Neuron (in vitro differentiated cells): Measurements from ENCODE around the gene STOML2.

Experiments used
- H2AFZ ChIP-seq: one replicate; pipeline ENCODE4 v1.6.1; 2013; ENCODE audit warnings: low read depth, mild to moderate bottlenecking, inconsistent platforms, low read length, moderate library complexity
- H3K27me3 ChIP-seq: one replicate; pipeline ENCODE4 v1.6.1; 2013; ENCODE audit warnings: low read length; ENCODE audit not compliant: insufficient read depth
- H3K36me3 ChIP-seq: one replicate; pipeline ENCODE4 v1.6.1; 2013; ENCODE audit warnings: low read length; ENCODE audit not compliant: insufficient read depth
- H3K4me1 ChIP-seq: one replicate; pipeline ENCODE4 v1.6.1; 2013; ENCODE audit warnings: low read length; ENCODE audit not compliant: insufficient read depth
- H3K4me3 ChIP-seq: 2 replicates; pipeline ENCODE4 v1.5.1; 2013; ENCODE audit warnings: mild to moderate bottlenecking, low read length, moderate library complexity
- H3K9me3 ChIP-seq: one replicate; pipeline ENCODE4 v1.6.1; 2013; ENCODE audit warnings: low read length

STOML2 gene

DNA sequence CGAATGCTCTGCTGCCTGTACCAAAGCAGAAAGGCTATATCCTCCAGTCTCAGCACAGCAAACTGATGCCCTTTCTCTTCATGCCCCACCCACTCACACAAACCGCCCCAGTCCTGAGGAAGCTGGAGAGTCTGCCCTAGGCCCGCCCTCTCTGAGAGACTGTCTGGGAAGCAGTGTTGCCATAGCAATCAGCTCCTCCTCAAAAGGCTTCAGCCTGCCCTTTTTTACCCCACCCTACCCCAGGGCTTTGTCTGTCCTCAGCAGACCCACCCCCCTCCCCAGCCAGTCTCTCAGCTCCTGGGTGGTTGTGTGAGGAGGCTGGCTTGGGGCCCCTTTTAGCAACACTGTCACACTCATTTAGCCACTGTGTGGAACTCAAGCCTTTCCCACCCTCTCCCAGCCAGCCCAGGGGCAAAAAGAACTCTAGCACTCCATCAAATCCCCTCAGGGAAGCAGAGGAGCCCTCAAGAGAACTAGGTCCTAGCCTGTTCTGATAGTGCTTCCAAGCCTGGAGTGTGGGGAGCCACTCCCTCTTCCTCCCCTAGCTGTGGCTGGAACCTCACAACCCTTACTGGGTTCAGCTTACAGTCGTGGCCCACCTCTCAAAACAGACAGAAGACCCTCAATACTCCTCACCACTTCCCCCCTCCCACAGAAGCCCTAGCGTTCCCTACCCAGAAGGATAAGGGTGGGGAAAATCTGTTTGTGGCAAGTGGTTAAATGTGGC is 11.3 kb upstream of the STOML2 start:
- H3K36me3 ChIP-seq = peaks cover 4% of the 10 kb centered on the region
- H3K4me1 ChIP-seq = peaks cover 48% of the 10 kb centered on the region
- H3K27me3 ChIP-seq = no peaks in the 10 kb centered on the region
- no peaks in the 10 kb centered on the region for H3K9me3 ChIP-seq
- H2AFZ ChIP-seq = no peak overlapping the region
- peak overlapping the region; percentile 94 for H3K4me3 ChIP-seq

DNA sequence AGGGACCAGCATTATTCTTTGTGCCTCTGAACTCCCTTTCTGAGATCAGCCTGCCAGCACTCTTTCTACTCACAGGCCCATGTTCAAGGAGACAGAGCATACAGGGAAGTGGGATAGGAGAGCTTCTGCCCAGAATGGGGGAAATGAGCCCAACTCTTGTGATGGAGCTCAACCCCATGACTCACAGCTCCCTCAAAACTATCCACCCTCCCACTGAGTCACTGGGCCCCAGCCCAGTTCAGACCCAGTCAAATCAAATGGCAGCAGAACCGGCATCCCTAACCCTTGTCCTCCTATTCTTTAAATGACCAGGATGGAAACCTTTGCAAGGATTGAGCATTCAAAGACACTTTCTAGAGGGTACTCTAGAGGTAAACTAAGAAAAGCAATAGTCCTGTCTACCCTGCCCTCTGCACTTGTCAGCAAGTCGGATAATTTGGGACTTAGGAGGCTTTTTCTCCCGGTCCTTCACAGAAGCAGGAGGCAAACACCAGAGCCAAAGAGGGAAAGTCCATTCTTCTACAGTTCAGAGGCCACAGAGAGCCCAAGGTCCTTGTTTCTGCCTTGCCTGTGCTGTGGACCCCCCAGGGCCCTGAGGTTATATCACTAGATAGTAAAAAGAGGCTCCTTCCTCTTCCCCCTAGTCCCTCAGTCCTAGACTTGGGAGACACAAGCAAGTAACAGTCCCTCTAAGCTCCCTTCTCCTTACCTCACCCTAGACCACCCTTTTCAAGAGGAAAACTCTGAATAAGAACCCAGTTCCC is 9.5 kb upstream of the STOML2 start:
- H3K4me3 ChIP-seq = peak overlapping the region; percentile 29
- no peaks in the 10 kb centered on the region for H3K9me3 ChIP-seq
- no peaks in the 10 kb centered on the region for H3K27me3 ChIP-seq
- peaks cover 48% of the 10 kb centered on the region for H3K4me1 ChIP-seq
- H2AFZ ChIP-seq = no peak overlapping the region
- peaks cover 15% of the 10 kb centered on the region for H3K36me3 ChIP-seq

DNA sequence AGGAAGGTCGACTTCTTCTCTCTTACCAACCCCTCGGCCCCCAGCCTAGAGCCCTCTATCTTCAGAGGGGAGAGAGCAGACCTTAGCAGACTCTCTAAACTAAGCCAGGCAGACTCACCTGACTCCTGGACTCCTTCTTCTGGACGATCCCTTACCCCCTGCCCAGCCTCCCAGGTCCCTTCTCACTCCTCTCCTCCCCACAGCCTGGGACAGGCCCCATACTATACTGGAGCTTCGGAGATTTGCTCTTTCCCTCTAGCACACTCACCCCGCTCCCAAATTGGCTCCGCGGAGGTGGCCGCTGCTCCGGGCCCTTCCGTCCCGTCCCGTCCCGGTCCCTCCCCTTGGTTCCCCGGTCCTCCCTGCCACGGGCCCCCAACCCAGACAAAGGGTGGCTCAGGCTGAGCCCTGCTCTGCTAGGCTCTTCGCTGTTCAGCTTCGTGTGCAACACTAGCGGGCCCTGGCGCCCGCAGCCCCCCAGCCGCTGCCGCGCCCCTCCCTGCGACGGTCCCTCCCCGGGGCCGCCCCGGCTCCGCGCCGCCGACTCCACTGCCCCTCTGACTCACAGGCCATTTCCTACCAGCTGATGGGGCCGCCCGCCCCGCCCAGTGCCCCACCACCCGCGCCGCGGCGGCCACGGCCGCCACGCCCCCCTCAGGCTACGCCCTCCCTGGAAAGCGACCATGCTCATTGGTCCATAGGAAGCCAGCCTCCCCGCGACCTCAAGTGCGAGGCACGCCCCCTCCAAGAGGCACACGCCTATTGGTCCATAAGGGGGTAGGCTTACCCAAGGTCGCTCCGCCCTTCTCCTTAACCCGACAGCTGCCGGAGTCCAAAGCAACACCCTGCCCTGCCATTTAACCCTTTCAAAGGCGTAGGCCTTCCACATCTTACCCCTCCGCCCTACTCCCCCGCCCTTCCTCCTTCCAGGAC is 8.3 kb upstream of the STOML2 start:
- Histone ChIP-seq H3K36me3 (peaks cover 23% of the 10 kb centered on the region), H3K27me3 (no peaks in the 10 kb centered on the region), H2AFZ (no peak overlapping the region), H3K9me3 (no peaks in the 10 kb centered on the region), H3K4me1 (peaks cover 43% of the 10 kb centered on the region), H3K4me3 (peak overlapping the region; percentile 67)

DNA sequence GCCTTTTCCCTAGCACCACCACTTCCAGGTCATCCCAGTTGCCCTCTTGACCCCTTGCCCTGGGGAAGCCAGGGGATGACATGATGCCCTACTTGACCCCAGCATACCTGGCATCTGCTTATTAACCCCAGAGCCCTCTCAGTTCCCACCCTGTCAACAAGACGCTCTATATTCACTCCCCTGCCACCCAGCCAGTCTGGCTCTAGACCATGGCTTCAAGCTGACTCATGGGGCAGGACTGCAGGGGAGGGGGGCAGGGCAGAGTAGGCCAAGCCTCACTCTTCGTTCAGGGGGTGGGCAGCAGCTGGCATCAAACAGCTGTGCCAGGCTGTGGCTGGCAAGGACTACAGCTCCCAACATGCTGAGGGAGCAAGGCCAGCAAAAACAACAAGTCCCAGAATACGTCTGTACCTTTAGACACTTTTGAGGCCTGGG is 7.4 kb upstream of the STOML2 start:
- peak overlapping the region; percentile 67 for H3K4me3 ChIP-seq

DNA sequence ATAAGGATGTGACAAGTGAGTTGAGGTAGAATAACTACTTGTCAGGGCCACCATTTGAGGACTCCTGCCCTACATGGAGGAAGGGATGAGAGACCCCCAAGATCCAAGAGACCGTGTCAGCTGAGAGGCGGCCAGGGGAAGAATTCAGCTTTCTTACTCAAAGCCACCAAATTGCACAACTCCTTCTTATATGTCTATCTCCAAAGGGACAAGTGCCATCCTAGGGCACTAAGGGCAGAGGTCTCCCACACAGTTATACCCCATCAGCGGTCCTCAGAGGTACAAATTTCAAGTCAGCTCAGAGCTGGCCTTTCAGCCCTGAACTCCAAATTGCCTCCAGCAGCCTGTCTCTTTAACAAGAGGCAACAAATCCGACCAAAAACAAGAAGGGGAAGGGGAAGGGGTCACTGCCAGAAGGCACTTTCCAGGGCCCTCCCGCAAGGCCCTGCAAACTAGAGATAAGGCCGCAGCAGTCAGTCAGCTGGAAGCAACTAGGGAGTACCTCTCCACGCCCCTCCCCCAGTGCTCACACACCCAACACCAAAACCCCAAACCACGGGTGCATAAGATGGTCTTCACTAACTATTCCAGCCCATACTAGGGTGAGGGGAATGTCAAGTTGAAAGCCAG is 6.1 kb upstream of the STOML2 start:
- Histone ChIP-seq H3K27me3 (no peaks in the 10 kb centered on the region), H2AFZ (no peak overlapping the region), H3K9me3 (no peaks in the 10 kb centered on the region), H3K4me1 (peaks cover 56% of the 10 kb centered on the region), H3K4me3 (no peak overlapping the region), H3K36me3 (peaks cover 38% of the 10 kb centered on the region)

More for the DNA sequence above, 7.4 kb upstream of the STOML2 start:
- Histone ChIP-seq H3K4me1 (peaks cover 47% of the 10 kb centered on the region), H2AFZ (no peak overlapping the region), H3K27me3 (no peaks in the 10 kb centered on the region), H3K36me3 (peaks cover 32% of the 10 kb centered on the region), H3K9me3 (no peaks in the 10 kb centered on the region)

DNA sequence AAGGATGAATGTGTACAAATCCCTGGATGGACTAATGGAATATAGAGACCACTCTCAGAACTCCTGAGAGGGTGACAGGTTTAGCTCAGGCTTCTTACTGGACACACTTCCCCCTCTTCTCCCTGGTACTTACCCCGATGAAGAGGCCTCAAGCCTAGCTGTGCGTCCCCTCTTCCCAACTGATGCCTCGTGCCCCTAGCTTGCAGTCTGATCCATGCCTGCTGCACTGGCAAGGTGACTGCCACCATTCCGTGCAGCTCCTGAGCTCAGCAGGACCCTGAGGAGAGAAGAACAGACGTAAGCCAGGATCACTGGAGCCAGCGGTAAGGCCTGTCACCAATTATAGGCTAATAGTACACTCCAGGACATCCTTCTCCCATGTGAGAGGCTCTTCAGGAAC is 5.5 kb upstream of the STOML2 start:
- Histone ChIP-seq H3K36me3 (peaks cover 38% of the 10 kb centered on the region), H3K27me3 (no peaks in the 10 kb centered on the region), H3K4me3 (no peak overlapping the region), H2AFZ (no peak overlapping the region), H3K4me1 (peaks cover 57% of the 10 kb centered on the region), H3K9me3 (no peaks in the 10 kb centered on the region)

DNA sequence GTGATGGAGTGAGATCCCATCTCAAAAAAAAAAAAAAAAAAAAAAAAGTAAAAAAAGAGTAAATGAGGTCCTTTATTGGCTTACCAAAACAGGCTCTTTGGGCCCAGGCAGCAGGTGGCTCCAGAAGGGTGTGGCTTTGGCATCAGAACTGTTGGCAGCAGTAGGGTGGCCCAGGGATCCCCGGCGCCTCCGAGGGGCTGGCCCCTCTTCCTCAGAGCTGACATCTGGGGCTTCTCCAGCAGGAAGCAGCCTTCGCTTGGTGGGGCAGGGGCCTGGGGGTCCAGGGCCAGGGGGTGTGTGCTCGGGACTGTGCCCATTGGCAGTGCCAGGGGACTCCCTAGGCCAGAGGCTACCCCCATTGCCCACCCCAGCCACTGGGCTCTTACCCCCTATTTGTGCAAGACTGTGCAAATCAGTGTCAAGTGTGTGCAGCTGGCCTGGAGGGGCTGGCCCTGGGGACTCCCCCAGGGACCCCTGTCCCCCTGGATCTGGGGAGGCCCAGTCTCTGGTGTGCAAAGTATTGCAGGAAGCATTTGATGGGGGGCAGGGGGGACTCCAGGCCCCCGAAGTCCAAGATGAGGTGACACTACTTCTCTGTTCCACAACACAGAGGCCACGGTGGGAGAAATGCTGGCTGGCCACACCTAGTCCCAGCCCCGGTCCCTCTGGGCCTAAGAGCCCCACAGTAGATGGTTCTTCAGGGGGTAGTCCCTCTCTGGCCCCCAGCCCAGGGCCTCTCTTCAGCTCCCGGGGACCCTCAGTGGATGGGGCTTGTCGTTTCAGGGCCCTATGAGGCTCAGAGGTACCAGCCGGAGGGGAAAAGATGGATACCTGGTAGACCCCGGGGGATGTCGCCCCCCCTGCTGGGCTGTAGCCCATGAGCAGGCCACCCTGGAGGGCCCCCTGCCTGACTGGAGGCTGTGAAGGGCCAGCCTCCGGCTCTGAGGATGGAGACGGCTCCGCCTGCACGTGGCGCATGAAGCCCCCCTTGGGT is 4.7 kb upstream of the STOML2 start:
- H3K4me1 ChIP-seq = peaks cover 50% of the 10 kb centered on the region
- H3K36me3 ChIP-seq = peaks cover 38% of the 10 kb centered on the region
- no peaks in the 10 kb centered on the region for H3K27me3 ChIP-seq
- H3K4me3 ChIP-seq = no peak overlapping the region
- H2AFZ ChIP-seq = no peak overlapping the region
- H3K9me3 ChIP-seq = no peaks in the 10 kb centered on the region

DNA sequence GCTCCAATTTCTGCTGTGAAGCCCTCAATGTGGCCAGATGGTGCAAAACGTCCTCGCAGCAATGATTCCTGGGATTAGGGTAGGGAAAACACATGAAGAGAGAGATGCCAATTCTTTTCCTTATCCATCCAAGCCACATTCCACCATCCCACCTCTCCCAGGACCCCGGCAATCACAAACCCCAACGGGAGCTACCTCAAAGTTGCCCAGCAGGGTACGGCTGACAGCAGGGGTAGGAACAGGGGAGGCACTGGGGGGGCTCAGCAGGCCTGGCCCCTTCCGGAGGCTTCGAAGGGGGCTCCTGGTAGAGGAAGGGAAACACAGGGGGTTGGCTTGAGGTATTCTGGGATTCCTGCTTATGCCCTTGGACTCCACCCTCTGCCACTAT is 3.4 kb upstream of the STOML2 start:
- H3K36me3 ChIP-seq = peaks cover 42% of the 10 kb centered on the region
- no peak overlapping the region for H3K4me3 ChIP-seq
- no peaks in the 10 kb centered on the region for H3K27me3 ChIP-seq
- no peaks in the 10 kb centered on the region for H3K9me3 ChIP-seq
- no peak overlapping the region for H2AFZ ChIP-seq
- H3K4me1 ChIP-seq = peaks cover 51% of the 10 kb centered on the region

DNA sequence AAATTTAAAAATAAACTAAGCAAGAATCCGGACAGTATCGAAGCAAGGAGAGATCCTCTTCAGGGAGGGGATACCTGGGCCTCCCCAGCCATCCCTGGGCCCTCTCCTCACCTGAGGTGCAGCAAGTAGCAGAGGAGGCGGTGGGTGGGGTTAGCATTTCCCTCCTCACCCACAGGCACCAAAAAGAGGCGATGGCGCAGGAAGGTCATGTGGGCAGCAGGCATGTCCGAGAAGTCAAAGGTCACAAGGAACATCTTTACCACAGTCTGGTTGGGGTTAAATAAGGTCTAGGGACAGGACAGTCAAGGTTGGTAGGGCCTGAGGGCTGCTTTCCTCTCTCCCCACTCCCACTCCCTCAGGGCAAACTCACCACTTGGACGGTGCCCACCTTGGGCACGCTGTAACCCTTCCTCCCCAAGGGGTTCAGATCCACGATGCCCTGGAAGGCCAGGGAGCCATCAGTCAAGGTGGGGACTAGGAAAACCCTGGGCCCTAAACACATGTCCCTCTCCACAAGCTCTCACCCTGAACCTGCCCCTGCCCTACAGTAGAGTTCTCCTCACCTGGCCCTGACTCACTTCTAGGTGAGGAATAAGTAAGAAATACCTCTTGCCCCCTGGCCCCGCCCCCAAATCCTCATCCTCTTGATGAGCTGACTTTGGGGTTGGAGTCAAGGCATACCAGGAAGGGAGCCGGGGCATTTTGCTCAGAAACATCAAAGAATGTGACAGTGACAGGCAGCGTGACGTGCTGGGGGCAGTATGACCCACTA is 2.8 kb upstream of the STOML2 start:
- peaks cover 46% of the 10 kb centered on the region for H3K4me1 ChIP-seq
- no peaks in the 10 kb centered on the region for H3K27me3 ChIP-seq
- H3K4me3 ChIP-seq = no peak overlapping the region
- H3K36me3 ChIP-seq = peaks cover 48% of the 10 kb centered on the region
- H2AFZ ChIP-seq = no peak overlapping the region
- no peaks in the 10 kb centered on the region for H3K9me3 ChIP-seq

DNA sequence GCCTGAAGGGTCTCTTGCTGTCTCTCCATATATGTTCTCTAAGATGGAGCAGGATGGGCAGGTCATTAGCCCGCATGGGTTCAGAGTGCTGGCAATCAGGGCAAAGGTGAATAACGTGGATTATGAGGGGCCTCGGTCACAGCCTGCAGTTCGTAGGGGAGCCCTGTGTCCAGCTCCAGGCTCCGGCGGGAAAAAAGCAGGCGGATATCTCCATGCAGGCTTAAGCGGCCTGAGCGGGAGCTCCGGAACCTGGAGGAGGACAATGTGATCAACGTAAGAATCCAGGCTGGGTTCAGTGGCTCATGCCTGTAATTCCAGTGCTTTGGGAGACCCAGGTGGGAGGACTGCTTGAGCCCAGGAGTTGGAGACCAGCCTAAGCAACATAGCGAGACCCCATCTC is 2.2 kb upstream of the STOML2 start:
- Histone ChIP-seq H3K4me1 (peaks cover 40% of the 10 kb centered on the region), H3K36me3 (peaks cover 54% of the 10 kb centered on the region), H3K27me3 (no peaks in the 10 kb centered on the region), H3K4me3 (no peak overlapping the region), H2AFZ (no peak overlapping the region), H3K9me3 (no peaks in the 10 kb centered on the region)

DNA sequence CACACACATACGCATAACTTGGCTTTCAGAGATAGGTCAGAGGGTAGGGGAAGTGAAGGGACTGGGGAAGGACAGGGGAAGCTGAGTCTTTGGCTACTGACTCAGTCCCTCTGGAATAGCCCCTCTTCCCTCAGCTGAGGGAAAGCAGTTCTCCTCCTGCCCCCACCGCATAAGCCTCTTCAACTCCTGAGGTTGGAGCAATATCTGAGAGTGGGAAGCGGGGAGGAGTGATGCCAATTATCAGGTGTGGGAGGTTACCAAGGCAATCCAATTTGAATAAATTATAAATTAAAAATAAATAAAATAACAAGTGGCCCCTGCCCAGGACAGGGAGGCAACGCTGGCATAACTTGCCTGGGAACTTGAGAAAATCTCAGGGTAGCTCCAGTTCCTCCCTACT is 1.7 kb upstream of the STOML2 start:
- no peak overlapping the region for H2AFZ ChIP-seq
- peaks cover 57% of the 10 kb centered on the region for H3K36me3 ChIP-seq
- no peak overlapping the region for H3K4me3 ChIP-seq
- no peaks in the 10 kb centered on the region for H3K9me3 ChIP-seq
- peaks cover 34% of the 10 kb centered on the region for H3K4me1 ChIP-seq
- no peaks in the 10 kb centered on the region for H3K27me3 ChIP-seq
